GM12874 (cell line): ENCODE data around the gene HTR2A.

Source experiments
- CTCF ChIP-seq: IDR thresholded peaks from 2 replicates; pipeline ENCODE4 v1.5.1; 2011; ENCODE audit warnings: low read depth, mild to moderate bottlenecking, control low read depth, low read length, moderate library complexity; ENCODE audit not compliant: insufficient read depth

The HTR2A gene

GRCh38 chr13:46831588-46832194, 65.2 kb downstream of the HTR2A start:
- TF ChIP-seq CTCF = peak; percentile 36; the same call in 1 of the 2 replicates

GRCh38 chr13:46830405-46831005, 66.3 kb downstream of the HTR2A start:
- no peak for TF ChIP-seq CTCF

- no peak for TF ChIP-seq CTCF
These were observed 74.3 kb downstream of the HTR2A start for GRCh38 chr13:46822551-46822950.

- TF ChIP-seq CTCF = no peak
These were observed 78.9 kb downstream of the HTR2A start for GRCh38 chr13:46817838-46818476.

- no peak for TF ChIP-seq CTCF
These were observed 79.8 kb downstream of the HTR2A start for GRCh38 chr13:46817095-46817494.

GRCh38 chr13:46816371-46816770, 80.5 kb downstream of the HTR2A start:
- no peak for TF ChIP-seq CTCF

GRCh38 chr13:46812301-46812797, 84.5 kb downstream of the HTR2A start:
- no peak for TF ChIP-seq CTCF
